KMS-11 (cell line): ENCODE data around the gene RAPGEF3.

ENCODE experiments used
- H2AFZ ChIP-seq: fragments of 200-600 bp; sonication (generic); 2 replicates; pipeline ENCODE4 v1.6.1; 2016; ENCODE audit warnings: antibody characterized with exemption, mixed run types, low read depth
- H3K27ac ChIP-seq: fragments of 200-600 bp; sonication (generic); 2 replicates; pipeline ENCODE4 v1.6.1; 2016; ENCODE audit warnings: mild to moderate bottlenecking, mixed run types
- H3K27me3 ChIP-seq: fragments of 200-600 bp; sonication (generic); 2 replicates; pipeline ENCODE4 v1.6.1; 2017; ENCODE audit warnings: mild to moderate bottlenecking, low read depth, mixed run types, moderate library complexity; ENCODE audit not compliant: insufficient read depth
- H3K36me3 ChIP-seq: fragments of 200-600 bp; sonication (generic); 2 replicates; pipeline ENCODE4 v1.6.1; 2017; ENCODE audit warnings: mild to moderate bottlenecking, mixed run types; ENCODE audit not compliant: insufficient read depth
- H3K4me1 ChIP-seq: fragments of 200-600 bp; sonication (generic); 2 replicates; pipeline ENCODE4 v1.6.1; 2016; ENCODE audit warnings: mild to moderate bottlenecking, low read depth, mixed run types; ENCODE audit not compliant: poor library complexity, severe bottlenecking
- H3K4me2 ChIP-seq: fragments of 200-600 bp; sonication (generic); 2 replicates; pipeline ENCODE4 v1.7.0; 2016; ENCODE audit warnings: mild to moderate bottlenecking, mixed run types
- H3K4me3 ChIP-seq: fragments of 200-600 bp; sonication (generic); IDR thresholded peaks from 2 replicates; pipeline ENCODE4 v1.6.1; 2017; ENCODE audit warnings: low read depth, low read length, mixed read lengths; ENCODE audit not compliant: insufficient read depth
- H3K79me2 ChIP-seq: fragments of 200-600 bp; sonication (generic); 2 replicates; pipeline ENCODE4 v1.6.1; 2016; ENCODE audit warnings: low read depth, mixed run types; ENCODE audit not compliant: insufficient read depth
- H3K9ac ChIP-seq: fragments of 200-600 bp; sonication (generic); 2 replicates; pipeline ENCODE4 v1.6.1; 2016; ENCODE audit warnings: mild to moderate bottlenecking, mixed run types
- H4K20me1 ChIP-seq: fragments of 200-600 bp; sonication (generic); 2 replicates; pipeline ENCODE4 v1.6.1; 2016; ENCODE audit warnings: mild to moderate bottlenecking, mixed run types; ENCODE audit not compliant: insufficient read depth
- TF ChIP-seq, protein P1 (sequence below): fragments of 200-600 bp; sonication (generic); conservative IDR thresholded peaks from 2 replicates; pipeline ENCODE4 v1.6.1; 2017; ENCODE audit warnings: low read depth, mild to moderate bottlenecking, antibody characterized with exemption, low read length, moderate library complexity, mixed read lengths

RAPGEF3 gene

DNA sequence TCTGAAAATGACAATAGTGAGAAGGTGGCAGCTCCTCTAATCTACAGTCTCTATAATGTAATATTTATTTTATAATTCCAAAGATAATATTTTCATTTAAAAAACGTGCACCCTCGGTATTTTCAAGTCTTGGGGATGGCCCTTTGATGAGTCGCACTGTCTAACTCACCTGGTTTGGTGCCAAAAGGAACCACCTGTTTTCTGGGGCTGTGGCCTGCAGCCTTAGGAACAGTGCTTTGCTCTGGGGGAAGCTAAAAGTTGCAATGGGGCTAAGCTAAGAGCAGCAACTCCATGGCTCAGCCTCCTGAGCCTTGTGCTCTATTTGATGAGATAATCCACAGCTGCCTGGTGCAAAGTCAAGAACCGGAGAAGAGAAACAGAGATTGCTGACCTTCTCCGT lies 27.0 kb downstream of the RAPGEF3 start:
- Histone ChIP-seq H3K36me3 (no peaks in the 10 kb centered on the region), H3K79me2 (no peaks in the 10 kb centered on the region), H3K27me3 (no peaks in the 10 kb centered on the region), H3K9ac (no peak overlapping the region), H3K4me1 (no peaks in the 10 kb centered on the region), H2AFZ (no peak overlapping the region), H3K4me3 (no peak overlapping the region), H3K4me2 (no peak overlapping the region), H4K20me1 (no peaks in the 10 kb centered on the region), H3K27ac (no peak overlapping the region)
- TF ChIP-seq, protein P1, sequence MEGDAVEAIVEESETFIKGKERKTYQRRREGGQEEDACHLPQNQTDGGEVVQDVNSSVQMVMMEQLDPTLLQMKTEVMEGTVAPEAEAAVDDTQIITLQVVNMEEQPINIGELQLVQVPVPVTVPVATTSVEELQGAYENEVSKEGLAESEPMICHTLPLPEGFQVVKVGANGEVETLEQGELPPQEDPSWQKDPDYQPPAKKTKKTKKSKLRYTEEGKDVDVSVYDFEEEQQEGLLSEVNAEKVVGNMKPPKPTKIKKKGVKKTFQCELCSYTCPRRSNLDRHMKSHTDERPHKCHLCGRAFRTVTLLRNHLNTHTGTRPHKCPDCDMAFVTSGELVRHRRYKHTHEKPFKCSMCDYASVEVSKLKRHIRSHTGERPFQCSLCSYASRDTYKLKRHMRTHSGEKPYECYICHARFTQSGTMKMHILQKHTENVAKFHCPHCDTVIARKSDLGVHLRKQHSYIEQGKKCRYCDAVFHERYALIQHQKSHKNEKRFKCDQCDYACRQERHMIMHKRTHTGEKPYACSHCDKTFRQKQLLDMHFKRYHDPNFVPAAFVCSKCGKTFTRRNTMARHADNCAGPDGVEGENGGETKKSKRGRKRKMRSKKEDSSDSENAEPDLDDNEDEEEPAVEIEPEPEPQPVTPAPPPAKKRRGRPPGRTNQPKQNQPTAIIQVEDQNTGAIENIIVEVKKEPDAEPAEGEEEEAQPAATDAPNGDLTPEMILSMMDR: no peak

DNA sequence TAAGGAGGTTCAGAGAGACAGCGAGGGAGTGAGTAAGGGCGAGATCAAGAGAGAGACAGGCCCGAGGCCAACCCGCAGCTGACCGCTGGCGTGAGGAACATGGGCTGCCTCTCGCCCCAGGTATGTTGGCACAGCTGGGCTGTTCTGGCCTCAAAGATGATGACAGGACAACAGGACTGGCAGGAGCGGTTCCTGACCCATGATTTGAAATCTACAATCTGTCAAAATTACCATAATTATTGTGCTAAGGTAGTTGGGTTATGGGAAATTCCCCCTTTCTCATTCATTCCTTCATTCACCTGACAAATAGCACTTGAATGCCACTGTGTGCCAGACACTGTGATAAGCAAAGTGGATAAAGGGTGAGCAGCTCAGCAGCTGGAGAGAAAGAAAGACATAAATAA lies 28.3 kb downstream of the RAPGEF3 start:
- H3K4me2 ChIP-seq: no peak overlapping the region
- no peaks in the 10 kb centered on the region for H3K27me3 ChIP-seq
- H3K79me2 ChIP-seq: no peaks in the 10 kb centered on the region
- no peak overlapping the region for H3K4me3 ChIP-seq
- no peak overlapping the region for H2AFZ ChIP-seq
- no peak overlapping the region for H3K9ac ChIP-seq
- TF ChIP-seq, protein P1: no peak
- no peaks in the 10 kb centered on the region for H3K4me1 ChIP-seq
- no peak overlapping the region for H3K27ac ChIP-seq
- no peaks in the 10 kb centered on the region for H4K20me1 ChIP-seq
- H3K36me3 ChIP-seq: no peaks in the 10 kb centered on the region

GRCh38 chr12:47729233-47729632 lies 29.4 kb downstream of the RAPGEF3 start:
- H3K4me1 ChIP-seq: no peaks in the 10 kb centered on the region
- no peak overlapping the region for H3K4me2 ChIP-seq
- H3K9ac ChIP-seq: no peak overlapping the region
- no peak overlapping the region for H2AFZ ChIP-seq
- no peaks in the 10 kb centered on the region for H3K27me3 ChIP-seq
- H3K36me3 ChIP-seq: no peaks in the 10 kb centered on the region
- TF ChIP-seq, protein P1: no peak
- H3K79me2 ChIP-seq: no peaks in the 10 kb centered on the region
- H3K4me3 ChIP-seq: no peak overlapping the region
- H3K27ac ChIP-seq: no peak overlapping the region
- H4K20me1 ChIP-seq: no peaks in the 10 kb centered on the region

GRCh38 chr12:47725893-47726292 lies 32.8 kb downstream of the RAPGEF3 start:
- Histone ChIP-seq H3K27ac (no peak overlapping the region), H2AFZ (no peak overlapping the region), H3K4me3 (no peak overlapping the region), H3K36me3 (no peaks in the 10 kb centered on the region), H3K27me3 (no peaks in the 10 kb centered on the region; the same call in 1 of the 2 replicates), H3K9ac (no peak overlapping the region), H4K20me1 (no peaks in the 10 kb centered on the region), H3K4me1 (peaks cover 19% of the 10 kb centered on the region), H3K79me2 (no peaks in the 10 kb centered on the region), H3K4me2 (no peak overlapping the region)
- TF ChIP-seq, protein P1: no peak
